Chondrocyte (in vitro differentiated cells): Measurements from ENCODE around the gene EPHA6. TPM values are rescaled to one million over a fixed set of nuclear protein-coding genes. Genes with fewer than 3 reads are reported as not detected.

ENCODE experiments used
- DNase-seq: peaks from one replicate; pipeline ENCODE4 v3.0.0; 2021; ENCODE audit warnings: mixed read lengths, low spot score
- H3K27ac Mint-ChIP-seq: one replicate; pipeline ENCODE4 v1.8.0; 2021; ENCODE audit warnings: mild to moderate bottlenecking, moderate library complexity, mixed read lengths; ENCODE audit not compliant: unreplicated experiment
- H3K27me3 Mint-ChIP-seq: 2 replicates; pipeline ENCODE4 v1.8.0; 2021; ENCODE audit warnings: low read depth, mixed read lengths
- H3K36me3 Mint-ChIP-seq: 2 replicates; pipeline ENCODE4 v1.8.0; 2021; ENCODE audit warnings: low read depth, mixed read lengths
- H3K4me1 Mint-ChIP-seq: 2 replicates; pipeline ENCODE4 v1.8.0; 2021; ENCODE audit warnings: low read depth, mild to moderate bottlenecking, mixed read lengths
- H3K4me3 Mint-ChIP-seq: one replicate; pipeline ENCODE4 v1.8.0; 2021; ENCODE audit warnings: mild to moderate bottlenecking, moderate library complexity, mixed read lengths; ENCODE audit not compliant: unreplicated experiment
- H3K9me3 Mint-ChIP-seq: 2 replicates; pipeline ENCODE4 v1.8.0; 2021; ENCODE audit warnings: low read depth, mixed read lengths
- total RNA-seq: library from RNA; stranded (reverse); gene quantifications from 3 replicates; pipeline ENCODE4 v1.2.1, GENCODE V29; 2021
- TF ChIP-seq, protein P1 (sequence below): fragments of 200-600 bp; sonication (generic); IDR thresholded peaks from 2 replicates; pipeline ENCODE4 v1.5.0; 2021; ENCODE audit warnings: antibody characterized with exemption, mild to moderate bottlenecking, moderate library complexity

Gene EPHA6
- total RNA-seq, 1 donor from 2014 or later = 0.62 TPM

DNA sequence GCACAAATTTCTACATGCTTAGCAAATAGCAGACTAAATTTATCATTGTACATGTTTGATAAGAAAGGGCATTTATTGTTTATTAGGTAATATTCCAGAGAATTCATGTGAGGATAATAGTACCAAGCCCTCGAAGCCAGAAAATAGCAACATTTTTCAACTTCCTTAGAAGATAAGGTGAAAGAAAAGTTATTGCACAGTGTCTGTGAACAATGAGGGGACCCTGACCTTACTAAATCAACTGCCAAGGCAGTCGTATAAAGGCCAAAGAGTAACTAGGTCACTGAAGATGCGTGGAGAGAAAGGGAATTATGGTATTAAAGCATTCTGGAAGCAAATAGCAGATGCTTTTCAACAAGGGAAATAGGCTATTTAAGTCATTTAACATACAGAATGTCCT lies 929.9 kb downstream of the EPHA6 start:
- TF ChIP-seq, protein P1, sequence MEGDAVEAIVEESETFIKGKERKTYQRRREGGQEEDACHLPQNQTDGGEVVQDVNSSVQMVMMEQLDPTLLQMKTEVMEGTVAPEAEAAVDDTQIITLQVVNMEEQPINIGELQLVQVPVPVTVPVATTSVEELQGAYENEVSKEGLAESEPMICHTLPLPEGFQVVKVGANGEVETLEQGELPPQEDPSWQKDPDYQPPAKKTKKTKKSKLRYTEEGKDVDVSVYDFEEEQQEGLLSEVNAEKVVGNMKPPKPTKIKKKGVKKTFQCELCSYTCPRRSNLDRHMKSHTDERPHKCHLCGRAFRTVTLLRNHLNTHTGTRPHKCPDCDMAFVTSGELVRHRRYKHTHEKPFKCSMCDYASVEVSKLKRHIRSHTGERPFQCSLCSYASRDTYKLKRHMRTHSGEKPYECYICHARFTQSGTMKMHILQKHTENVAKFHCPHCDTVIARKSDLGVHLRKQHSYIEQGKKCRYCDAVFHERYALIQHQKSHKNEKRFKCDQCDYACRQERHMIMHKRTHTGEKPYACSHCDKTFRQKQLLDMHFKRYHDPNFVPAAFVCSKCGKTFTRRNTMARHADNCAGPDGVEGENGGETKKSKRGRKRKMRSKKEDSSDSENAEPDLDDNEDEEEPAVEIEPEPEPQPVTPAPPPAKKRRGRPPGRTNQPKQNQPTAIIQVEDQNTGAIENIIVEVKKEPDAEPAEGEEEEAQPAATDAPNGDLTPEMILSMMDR = no peak
- DNase-seq = no peak
- Mint-ChIP-seq H3K4me1 (no peaks in the 10 kb centered on the region), H3K9me3 (no peaks in the 10 kb centered on the region), H3K27ac (no peak overlapping the region), H3K27me3 (peaks cover 47% of the 10 kb centered on the region), H3K4me3 (no peak overlapping the region), H3K36me3 (no peaks in the 10 kb centered on the region)

DNA sequence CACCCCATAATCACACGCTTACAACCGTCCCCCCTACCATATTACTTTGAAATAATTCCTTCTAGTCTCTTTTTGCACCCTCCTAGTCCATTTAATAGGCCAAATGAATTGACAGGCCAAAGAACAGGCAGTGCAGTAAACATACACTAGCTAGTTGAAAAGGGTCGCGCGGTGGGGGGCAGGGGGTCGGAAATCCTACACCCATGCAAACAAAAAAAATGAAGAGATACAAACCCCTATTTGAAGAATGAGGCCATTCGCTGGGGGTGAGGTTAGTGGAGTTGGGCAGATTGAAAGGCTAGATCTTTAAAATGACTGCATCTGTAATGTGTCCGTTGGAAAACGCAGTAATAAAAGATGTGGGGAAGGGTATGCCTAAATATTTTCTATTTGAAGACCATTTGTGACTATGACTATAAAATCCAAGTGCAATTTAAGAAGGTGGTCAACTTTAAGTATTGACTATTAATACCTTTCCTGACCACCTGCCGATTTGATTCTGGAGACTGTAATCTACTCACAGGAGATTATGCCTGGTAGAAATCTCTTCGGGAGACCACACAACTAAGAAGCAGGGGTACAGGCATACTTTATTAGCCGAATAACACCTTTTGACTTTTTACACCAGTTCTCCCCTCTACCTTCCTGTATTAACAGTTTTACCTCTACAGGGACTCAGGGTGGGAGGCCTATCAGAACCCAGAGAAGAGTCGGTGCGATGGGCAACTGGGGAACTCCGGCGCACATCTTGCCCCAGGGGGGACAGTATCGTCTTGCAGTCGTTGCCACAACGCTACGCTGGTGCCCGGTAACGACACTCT lies 949.4 kb downstream of the EPHA6 start:
- Mint-ChIP-seq H3K27me3 (peaks cover 8% of the 10 kb centered on the region), H3K4me1 (peaks cover 17% of the 10 kb centered on the region), H3K4me3 (peak overlapping the region; percentile 95), H3K27ac (peak overlapping the region; percentile 92), H3K9me3 (no peaks in the 10 kb centered on the region), H3K36me3 (no peaks in the 10 kb centered on the region)
- TF ChIP-seq, protein P1 = no peak
- DNase-seq = no peak

DNA sequence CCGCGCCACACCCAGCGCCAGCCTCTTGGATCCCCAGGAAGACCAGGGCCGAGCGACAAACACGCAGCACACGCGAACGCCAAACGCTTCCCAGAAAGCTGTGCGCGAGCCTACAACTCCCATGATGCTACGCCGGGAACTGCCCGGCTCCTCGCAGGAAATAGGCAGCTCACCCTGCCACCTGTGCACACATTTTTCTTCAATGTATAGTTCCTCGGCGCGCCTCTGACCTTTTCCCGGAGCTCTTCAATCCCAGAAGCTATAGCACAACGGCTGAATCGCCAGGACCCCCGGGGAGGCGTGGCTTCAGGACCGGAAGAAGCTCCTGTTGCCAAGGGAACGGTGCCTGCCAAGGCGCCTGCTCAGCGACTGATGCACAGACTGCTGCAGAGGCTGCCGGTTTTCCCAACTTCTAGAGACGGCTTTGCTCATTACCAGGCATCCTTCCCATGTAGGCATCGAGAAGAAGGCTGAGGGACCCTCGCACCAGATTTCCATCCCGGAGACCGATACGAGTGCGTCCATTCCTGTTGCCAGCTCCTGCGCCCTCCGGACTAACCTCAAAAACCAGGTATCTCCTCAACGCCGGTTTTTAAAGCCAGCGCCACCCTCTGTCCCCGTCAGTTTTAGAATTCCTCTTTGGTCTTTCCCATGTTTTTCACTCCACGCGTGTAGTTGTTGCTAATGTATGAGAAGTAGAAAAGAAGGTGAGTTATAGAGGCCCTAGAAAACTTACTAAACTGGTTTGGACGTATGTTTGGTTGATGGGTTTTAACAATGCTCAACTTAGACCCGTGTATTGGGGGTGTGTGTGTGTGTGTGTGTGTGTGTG lies 950.2 kb downstream of the EPHA6 start, which contains the start of gene ARL6:
ARL6 (plus strand) TSS at position 352 of the 832 bp plus-strand sequence. CDS start 3,350 bp downstream, outside the sequence.
- peak; percentile 92 for DNase-seq
- peaks cover 2% of the 10 kb centered on the region for H3K9me3 Mint-ChIP-seq
- H3K27ac Mint-ChIP-seq = peak within 1 kb of the TSS; percentile 92
- peak within 1 kb of the TSS; percentile 95 for H3K4me3 Mint-ChIP-seq
- TF ChIP-seq, protein P1 = peak; percentile 64
- peaks cover 2% of the 10 kb centered on the region for H3K36me3 Mint-ChIP-seq
- peaks cover 17% of the 10 kb centered on the region for H3K4me1 Mint-ChIP-seq
- no peaks in the 10 kb centered on the region for H3K27me3 Mint-ChIP-seq

DNA sequence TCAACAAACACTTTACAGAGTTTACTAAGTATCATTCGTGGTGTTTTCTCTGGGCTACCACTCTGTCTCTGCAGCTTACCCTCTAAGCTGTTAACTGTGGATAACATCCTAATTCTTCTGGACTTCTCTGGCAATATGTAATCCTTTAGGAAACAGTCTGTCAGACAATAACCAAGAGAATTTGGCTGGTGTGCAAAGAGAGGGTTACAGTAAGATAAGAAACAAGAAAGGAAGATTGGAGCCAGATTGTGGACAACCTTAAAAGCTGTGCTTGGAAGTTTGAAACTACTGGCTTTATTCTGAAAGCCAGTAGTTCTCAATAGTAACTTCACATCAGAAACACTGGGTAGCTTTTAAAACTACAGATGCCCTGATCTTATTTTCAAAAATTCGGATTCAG lies 950.9 kb downstream of the EPHA6 start:
- peak overlapping the region; percentile 15 for H3K27ac Mint-ChIP-seq
- peaks cover 6% of the 10 kb centered on the region for H3K9me3 Mint-ChIP-seq
- peaks cover 8% of the 10 kb centered on the region for H3K36me3 Mint-ChIP-seq
- peak overlapping the region; percentile 95 for H3K4me3 Mint-ChIP-seq
- H3K4me1 Mint-ChIP-seq = peaks cover 17% of the 10 kb centered on the region
- H3K27me3 Mint-ChIP-seq = no peaks in the 10 kb centered on the region
- no peak for DNase-seq
- TF ChIP-seq, protein P1 = no peak

DNA sequence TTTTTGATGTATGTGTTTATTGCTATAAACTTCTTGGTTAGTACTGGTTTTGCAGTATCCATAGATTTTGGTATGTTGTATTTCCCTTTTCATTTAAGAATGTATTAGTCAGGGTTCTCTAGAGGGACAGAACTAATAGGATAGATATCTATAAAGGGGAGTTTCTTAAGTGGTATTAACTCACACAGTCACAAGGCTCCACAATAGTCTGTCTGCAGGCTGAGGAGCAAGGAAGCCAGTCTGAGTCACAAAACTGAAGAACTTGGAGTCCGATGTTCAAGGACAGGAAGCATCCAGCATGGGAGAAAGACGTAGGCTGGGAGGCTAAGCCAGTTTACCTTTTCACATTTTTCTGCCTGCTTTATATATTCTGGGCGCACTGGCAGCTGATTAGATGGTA lies 958.5 kb downstream of the EPHA6 start:
- Mint-ChIP-seq H3K4me1 (peaks cover 9% of the 10 kb centered on the region), H3K36me3 (peaks cover 25% of the 10 kb centered on the region), H3K27ac (no peak overlapping the region), H3K27me3 (no peaks in the 10 kb centered on the region), H3K4me3 (no peak overlapping the region), H3K9me3 (peaks cover 29% of the 10 kb centered on the region)
- DNase-seq = no peak
- TF ChIP-seq, protein P1 = no peak
